LNCAP (cell line): ENCODE data around the gene HOMEZ.

Experiments used
- CTCF ChIP-seq: fragments of 450-650 bp; IDR thresholded peaks from 2 replicates; pipeline ENCODE4 v1.5.1; 2017; ENCODE audit warnings: mild to moderate bottlenecking

Gene HOMEZ

GRCh38 chr14:23275412-23275811 is 10.5 kb downstream of the HOMEZ start:
- TF ChIP-seq CTCF, result no peak

- TF ChIP-seq CTCF, result no peak
Observed at GRCh38 chr14:23269193-23269592, 16.7 kb downstream of the HOMEZ start.

- TF ChIP-seq CTCF, result no peak
Observed at GRCh38 chr14:23259426-23259825, 26.5 kb downstream of the HOMEZ start.

DNA sequence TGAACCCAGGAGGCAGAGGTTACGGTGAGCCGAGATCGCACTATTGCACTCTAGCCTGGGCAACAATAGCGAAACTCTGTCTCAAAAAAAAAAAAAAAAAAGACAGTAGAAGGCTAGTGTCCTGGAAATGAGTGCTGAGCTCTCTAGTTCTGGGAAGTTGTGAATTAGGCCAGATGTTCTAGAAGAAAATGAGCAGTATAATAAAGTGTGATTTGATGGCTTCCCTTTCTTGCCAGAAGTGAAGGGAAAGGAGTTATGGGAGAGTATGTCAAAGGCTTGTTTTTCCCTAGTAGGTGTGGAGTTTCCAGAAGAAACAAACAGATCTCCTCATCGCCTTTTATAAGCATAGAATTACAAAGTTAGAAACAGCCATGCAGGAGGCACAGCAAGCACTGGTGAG is 27.7 kb downstream of the HOMEZ start:
- TF ChIP-seq CTCF, result no peak

- no peak for TF ChIP-seq CTCF
Observed at GRCh38 chr14:23252420-23253333, 33.3 kb downstream of the HOMEZ start.

GRCh38 chr14:23252006-23252405 is 33.9 kb downstream of the HOMEZ start:
- TF ChIP-seq CTCF, result no peak

DNA sequence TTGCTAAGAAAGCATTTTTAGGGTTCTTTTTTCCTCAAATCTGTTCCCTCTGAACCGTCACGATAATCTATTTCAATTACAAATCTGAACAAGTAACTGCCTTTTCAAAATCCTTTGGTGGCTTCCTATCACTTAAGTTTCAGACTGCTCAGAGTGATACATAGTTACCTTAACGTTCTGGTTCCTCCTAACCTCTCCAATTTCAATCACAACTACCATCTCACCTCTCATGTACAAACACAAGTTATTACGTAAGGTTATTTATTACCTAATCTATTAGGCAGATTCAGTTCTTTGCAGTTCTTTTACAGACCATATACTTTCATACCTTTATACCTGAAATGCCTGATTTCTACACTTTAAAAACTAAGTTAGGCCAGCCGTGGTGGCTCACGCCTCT is 36.1 kb downstream of the HOMEZ start:
- TF ChIP-seq CTCF, result no peak
